ENCODE results near the gene RNU1-3. TPM values are rescaled to one million over a fixed set of nuclear protein-coding genes. Genes with fewer than 3 reads are reported as not detected.
A peak's percentile ranks its signal among the peaks of the same experiment; 100 is the strongest.

The RNU1-3 gene
- total and polyA plus RNA-seq, 2 of the 13 experiments (the other 11 are each of a cell fraction or from before 2014, with no cell fraction given): under 0.01 to 11,018 TPM

DNA sequence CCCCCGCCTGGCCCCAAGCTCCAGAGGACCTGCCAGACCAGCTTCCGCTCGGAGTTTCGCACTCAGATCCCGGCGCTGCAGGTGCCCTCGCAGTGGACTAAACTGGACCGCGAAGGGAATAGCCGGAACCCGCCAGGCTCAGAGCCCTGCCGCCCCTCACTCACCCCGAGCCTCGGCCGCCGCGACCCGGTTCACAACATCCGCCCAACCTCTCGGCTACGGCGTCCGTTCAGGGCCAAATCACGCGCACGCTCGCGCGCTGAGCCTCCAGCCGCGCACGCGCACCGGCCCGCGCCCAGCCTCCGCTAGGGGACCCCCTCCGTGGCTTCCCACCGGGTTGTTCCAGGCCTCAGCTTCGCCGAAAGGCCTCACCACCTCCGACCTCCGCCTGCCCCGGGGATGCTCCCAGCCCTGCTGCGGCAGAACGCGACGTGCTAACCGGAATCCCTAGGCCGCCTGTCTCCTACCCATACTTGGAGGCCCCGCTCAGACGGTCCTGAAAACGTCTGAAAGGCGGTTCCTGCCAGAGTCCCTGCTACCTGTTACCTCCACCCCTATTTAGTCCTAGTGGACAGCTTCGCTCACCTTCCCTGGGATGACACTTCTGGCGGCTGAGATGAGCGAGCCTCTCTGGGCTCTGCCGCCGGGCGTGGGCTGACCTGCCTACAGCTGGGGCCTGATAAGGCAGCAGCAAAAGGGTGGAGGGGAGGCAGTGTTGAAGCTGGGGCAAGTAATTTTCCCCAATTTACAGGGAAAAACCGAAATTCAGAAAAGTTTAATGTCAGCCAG is 22.1 kb downstream of the RNU1-3 start (continued):
- TF ChIP-seq, protein P1, sequence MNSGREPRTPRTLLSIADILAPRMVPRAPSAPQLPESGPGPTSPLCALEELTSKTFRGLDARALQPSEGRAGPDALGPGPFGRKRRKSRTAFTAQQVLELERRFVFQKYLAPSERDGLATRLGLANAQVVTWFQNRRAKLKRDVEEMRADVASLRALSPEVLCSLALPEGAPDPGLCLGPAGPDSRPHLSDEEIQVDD (CRISPR knock-in tag; IDR thresholded peaks at IDR 0.05; ENCODE audit: borderline replicate concordance): peak; percentile 82
- TF ChIP-seq ZNF773 (CRISPR knock-in tag; IDR thresholded peaks at IDR 0.05; ENCODE audit: borderline replicate concordance) (peak; percentile 61; the same call in 1 of the 2 replicates), ERF (CRISPR knock-in tag; IDR thresholded peaks at IDR 0.05) (peak; percentile 99), ARID2 (CRISPR knock-in tag; IDR thresholded peaks at IDR 0.05; ENCODE audit: borderline replicate concordance) (peak; percentile 21; the same call in 1 of the 2 replicates), PRPF4 (IDR thresholded peaks at IDR 0.05; ENCODE audit: low read depth, low read length, poor library complexity, severe bottlenecking) (peak; percentile 16), ZFP90 (CRISPR knock-in tag; IDR thresholded peaks at IDR 0.05; ENCODE audit: borderline replicate concordance) (peak; percentile 95; the same call in 1 of the 2 replicates), FOXA3 (CRISPR knock-in tag; IDR thresholded peaks at IDR 0.05) (peak; percentile 92), TBX3 (IDR thresholded peaks at IDR 0.05; ENCODE audit: borderline replicate concordance) (peak; percentile 68; the same call in 1 of the 2 replicates), KMT2B (CRISPR knock-in tag; IDR thresholded peaks at IDR 0.05) (peak; percentile 100), EEA1 (CRISPR knock-in tag; IDR thresholded peaks at IDR 0.05; ENCODE audit: borderline replicate concordance) (peak; percentile 99), POGZ (CRISPR knock-in tag; IDR thresholded peaks at IDR 0.05) (peak; percentile 96), ZNF746 (CRISPR knock-in tag; IDR thresholded peaks at IDR 0.05) (peak; percentile 85; the same call in 1 of the 2 replicates), SIX1 (CRISPR knock-in tag; IDR thresholded peaks at IDR 0.05; ENCODE audit: borderline replicate concordance) (peak; percentile 72), FOXK2 (IDR thresholded peaks at IDR 0.05) (0 out of 2 replicates have a peak, but pooled peaks have one; percentile 46), KAT2B (IDR thresholded peaks at IDR 0.05; ENCODE audit: borderline replicate concordance, low read depth, low read length) (0 out of 2 replicates have a peak, but pooled peaks have one; percentile 3), ZNF552 (CRISPR knock-in tag; IDR thresholded peaks at IDR 0.05; ENCODE audit: borderline replicate concordance) (peak; percentile 99), SMAD1 (CRISPR knock-in tag; IDR thresholded peaks at IDR 0.05; ENCODE audit: borderline replicate concordance, low read depth) (peak; percentile 99)
- TF ChIP-seq, protein P2, sequence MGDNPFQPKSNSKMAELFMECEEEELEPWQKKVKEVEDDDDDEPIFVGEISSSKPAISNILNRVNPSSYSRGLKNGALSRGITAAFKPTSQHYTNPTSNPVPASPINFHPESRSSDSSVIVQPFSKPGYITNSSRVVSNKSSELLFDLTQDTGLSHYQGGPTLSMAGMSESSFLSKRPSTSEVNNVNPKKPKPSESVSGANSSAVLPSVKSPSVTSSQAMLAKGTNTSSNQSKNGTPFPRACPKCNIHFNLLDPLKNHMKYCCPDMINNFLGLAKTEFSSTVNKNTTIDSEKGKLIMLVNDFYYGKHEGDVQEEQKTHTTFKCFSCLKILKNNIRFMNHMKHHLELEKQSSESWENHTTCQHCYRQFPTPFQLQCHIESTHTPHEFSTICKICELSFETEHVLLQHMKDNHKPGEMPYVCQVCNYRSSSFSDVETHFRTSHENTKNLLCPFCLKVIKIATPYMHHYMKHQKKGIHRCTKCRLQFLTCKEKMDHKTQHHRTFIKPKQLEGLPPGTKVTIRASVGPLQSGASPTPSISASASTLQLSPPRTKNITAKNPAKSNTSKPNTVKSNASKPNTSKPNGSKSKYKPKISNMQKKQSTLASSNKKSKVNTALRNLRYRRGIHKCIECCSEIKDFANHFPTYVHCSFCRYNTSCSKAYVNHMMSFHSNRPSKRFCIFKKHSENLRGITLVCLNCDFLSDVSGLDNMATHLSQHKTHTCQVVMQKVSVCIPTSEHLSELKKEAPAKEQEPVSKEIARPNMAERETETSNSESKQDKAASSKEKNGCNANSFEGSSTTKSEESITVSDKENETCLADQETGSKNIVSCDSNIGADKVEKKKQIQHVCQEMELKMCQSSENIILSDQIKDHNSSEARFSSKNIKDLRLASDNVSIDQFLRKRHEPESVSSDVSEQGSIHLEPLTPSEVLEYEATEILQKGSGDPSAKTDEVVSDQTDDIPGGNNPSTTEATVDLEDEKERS (CRISPR knock-in tag; IDR thresholded peaks at IDR 0.05): peak; percentile 93
- TF ChIP-seq, protein P3, sequence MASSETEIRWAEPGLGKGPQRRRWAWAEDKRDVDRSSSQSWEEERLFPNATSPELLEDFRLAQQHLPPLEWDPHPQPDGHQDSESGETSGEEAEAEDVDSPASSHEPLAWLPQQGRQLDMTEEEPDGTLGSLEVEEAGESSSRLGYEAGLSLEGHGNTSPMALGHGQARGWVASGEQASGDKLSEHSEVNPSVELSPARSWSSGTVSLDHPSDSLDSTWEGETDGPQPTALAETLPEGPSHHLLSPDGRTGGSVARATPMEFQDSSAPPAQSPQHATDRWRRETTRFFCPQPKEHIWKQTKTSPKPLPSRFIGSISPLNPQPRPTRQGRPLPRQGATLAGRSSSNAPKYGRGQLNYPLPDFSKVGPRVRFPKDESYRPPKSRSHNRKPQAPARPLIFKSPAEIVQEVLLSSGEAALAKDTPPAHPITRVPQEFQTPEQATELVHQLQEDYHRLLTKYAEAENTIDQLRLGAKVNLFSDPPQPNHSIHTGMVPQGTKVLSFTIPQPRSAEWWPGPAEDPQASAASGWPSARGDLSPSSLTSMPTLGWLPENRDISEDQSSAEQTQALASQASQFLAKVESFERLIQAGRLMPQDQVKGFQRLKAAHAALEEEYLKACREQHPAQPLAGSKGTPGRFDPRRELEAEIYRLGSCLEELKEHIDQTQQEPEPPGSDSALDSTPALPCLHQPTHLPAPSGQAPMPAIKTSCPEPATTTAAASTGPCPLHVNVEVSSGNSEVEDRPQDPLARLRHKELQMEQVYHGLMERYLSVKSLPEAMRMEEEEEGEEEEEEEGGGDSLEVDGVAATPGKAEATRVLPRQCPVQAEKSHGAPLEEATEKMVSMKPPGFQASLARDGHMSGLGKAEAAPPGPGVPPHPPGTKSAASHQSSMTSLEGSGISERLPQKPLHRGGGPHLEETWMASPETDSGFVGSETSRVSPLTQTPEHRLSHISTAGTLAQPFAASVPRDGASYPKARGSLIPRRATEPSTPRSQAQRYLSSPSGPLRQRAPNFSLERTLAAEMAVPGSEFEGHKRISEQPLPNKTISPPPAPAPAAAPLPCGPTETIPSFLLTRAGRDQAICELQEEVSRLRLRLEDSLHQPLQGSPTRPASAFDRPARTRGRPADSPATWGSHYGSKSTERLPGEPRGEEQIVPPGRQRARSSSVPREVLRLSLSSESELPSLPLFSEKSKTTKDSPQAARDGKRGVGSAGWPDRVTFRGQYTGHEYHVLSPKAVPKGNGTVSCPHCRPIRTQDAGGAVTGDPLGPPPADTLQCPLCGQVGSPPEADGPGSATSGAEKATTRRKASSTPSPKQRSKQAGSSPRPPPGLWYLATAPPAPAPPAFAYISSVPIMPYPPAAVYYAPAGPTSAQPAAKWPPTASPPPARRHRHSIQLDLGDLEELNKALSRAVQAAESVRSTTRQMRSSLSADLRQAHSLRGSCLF (CRISPR knock-in tag; IDR thresholded peaks at IDR 0.05; ENCODE audit: borderline replicate concordance): 0 out of 2 replicates have a peak, but pooled peaks have one; percentile 27
- TF ChIP-seq, protein P4, sequence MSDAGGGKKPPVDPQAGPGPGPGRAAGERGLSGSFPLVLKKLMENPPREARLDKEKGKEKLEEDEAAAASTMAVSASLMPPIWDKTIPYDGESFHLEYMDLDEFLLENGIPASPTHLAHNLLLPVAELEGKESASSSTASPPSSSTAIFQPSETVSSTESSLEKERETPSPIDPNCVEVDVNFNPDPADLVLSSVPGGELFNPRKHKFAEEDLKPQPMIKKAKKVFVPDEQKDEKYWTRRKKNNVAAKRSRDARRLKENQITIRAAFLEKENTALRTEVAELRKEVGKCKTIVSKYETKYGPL (CRISPR knock-in tag; IDR thresholded peaks at IDR 0.05): peak; percentile 63

All from HepG2 (cell line).